Activated effector memory CD4-positive, alpha-beta T cell treated with Interleukin-2 at 50 U/mL for 16 hours (primary cell): ENCODE results near the gene CST3.
"Not testable (repeated sequence)": the region's sequence is repeated elsewhere in the genome, so short reads cannot be mapped to it uniquely, and the experiment has no call there.

Experiments used
- DNase-seq: peaks from one replicate; pipeline ENCODE4 v3.0.0-alpha.2; 2020

Gene CST3, protein sequence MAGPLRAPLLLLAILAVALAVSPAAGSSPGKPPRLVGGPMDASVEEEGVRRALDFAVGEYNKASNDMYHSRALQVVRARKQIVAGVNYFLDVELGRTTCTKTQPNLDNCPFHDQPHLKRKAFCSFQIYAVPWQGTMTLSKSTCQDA

DNA sequence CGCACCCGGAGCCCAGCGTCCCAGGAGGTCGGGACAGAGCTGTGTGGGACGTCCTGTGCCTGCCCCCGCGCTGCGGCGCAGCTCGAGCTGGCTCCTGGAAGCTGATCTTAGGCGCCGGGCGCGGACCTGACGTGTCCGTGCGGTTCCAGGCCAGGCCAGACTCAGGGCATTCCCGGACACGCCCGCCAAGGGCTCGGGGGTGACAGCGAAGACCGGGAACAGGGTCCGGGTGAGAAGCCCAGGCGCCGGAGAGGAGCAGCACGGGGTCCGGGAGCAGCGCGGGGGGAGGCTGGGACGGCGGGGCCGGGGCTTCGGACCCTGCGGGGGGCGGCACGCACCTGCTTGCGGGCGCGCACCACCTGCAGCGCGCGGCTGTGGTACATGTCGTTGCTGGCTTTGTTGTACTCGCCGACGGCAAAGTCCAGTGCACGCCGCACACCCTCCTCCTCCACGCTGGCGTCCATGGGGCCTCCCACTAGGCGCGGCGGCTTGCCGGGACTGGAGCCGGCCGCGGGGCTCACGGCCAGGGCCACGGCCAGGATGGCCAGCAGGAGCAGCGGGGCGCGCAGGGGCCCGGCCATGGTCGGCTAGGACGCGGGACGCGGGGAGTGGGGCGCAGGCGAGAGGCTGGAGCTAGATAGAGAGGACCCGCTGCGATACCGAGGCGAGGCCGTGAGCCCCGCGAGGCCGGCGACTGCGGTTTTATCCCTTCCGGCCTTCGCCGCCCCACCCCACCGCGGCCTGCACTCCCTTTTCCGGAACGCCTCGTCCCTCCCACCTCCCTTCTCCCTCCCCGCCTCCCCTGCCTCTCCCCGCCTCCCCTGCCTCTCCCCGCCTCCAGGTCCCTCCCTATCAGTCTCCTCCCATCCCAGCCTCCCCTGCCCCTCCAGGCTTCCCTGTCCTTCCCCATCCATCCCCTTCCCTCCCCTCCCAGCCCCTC lies at the start of gene CST3:
CST3 (minus strand) TSS at position 674 of the 940 bp plus-strand sequence; CDS start at position 581, 93 bp downstream.
- no peak for DNase-seq

DNA sequence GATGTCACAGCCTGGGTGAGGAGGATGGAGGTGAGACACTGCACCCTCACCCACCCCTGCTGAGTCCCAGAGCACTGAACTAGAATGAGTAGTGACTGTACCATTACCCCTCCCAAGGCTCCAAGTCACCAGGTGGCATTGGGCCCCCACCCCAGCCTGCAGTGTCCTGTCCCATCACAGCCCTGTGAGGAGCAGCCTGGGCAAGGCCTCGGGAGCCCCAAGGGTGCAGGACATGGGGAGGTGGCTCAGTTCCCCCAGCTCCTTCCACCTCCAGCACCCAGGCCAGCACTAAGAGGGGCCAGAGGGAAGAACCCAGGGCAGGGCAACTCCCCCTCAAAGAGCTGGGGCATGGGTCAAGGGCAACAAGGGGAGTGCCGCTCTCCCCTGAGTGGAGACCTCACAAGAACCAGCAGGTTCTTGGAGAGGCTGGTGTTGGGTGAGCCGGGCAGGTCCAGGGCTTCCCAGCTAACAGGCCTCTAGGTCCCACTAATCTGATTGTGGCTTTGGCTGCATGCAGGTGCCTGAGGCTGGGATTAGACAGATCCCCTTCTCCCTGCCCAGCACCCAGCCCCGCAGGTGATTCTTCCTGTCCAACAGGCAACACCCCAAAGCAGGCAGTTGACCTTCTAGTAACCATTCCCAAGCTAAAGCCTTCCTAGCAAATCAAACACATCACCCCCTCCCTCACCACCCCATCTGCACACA lies 48.4 kb upstream of the CST3 start:
- DNase-seq, result no peak

GRCh38 chr20:23685529-23685896 lies 47.8 kb upstream of the CST3 start:
- not testable (repeated sequence) for DNase-seq

DNA sequence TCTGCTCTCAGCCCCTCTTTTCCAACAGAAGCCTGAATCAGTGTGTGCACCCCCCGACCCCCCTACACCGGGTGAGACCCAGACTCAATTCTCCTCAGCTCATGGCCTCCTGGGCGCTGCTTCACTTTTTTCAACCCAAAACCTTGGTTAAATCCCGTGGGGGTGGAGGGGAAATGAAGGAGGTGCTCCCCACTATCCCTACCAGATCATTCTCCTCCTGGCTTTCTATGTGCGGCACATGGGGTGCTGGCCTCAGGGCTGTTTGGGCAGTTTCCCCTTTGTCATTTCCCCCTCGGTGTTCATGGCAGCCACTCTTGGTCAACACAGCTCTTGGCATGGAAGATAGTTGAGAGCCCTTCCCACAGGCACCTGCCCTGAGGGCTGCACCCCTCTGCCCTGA lies 46.5 kb upstream of the CST3 start:
- DNase-seq, result no peak

- no peak for DNase-seq
These were observed 46.1 kb upstream of the CST3 start for GRCh38 chr20:23683807-23684206.

- no peak for DNase-seq
These were observed 45.5 kb upstream of the CST3 start for GRCh38 chr20:23683281-23683680.

DNA sequence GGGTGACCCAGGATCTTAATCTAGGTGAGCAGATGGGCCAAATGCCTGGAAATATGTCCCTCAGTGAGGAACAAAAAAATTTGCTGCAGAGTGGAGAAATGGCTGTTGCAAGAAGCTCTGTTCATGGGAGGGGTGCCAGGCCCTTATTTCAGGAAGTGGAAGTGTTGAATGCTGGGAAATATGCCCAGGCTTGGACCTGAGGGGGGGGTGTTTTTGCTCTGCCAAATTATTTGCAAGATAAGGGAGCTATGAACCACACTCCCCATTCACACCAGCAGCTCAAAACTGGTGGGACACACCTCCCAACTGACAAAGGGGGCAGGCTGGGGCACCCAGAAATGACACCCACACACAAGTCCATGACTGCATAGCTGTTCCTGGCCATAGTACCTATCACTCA lies 42.4 kb upstream of the CST3 start:
- DNase-seq, result no peak

DNA sequence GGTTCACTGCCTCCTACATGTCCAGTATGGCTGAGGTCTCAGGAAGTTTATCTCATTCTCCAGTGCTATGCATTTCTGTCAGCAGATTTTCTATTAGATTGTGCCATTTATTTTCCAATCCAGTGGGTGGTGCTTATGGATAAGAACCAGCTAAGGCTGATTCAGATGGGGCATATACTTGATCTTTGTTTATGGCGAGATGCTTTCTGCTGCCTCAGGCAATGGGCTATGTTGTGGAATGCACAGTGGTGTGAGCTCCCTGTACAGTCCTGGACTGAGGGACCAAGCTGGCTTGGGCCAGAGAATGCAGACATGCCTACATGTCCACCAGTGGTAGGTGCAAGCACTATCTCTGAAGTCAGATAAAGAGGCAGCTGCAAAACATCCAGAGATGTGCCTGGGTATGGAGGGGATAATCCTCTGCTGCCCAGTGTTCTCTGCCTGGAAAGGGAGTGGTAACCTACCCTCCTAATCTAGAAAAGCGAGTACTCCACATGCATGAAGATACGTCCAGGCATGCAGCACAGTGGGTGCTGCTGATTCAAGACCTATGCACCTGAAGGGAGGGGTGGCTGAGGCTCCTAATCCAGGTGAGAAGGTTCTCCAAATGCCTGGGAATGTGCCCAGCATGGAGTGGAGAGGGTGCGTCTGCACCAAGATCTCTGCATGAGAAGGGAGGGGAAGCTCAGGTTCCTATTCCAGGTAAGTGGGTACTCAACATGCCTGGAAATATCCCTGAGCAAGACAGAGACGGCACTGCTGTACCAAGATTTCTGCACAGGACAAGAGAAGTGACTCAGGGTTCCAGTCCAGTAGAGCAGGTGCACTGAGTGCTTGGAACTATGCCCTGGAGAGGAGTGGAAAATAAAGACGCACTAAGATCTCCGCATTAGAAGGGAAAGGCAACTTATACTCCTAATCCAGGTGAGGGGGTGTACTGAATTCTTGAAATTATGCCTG lies 41.7 kb upstream of the CST3 start:
- no peak for DNase-seq

GRCh38 chr20:23673209-23673608 lies 35.5 kb upstream of the CST3 start:
- no peak for DNase-seq

DNA sequence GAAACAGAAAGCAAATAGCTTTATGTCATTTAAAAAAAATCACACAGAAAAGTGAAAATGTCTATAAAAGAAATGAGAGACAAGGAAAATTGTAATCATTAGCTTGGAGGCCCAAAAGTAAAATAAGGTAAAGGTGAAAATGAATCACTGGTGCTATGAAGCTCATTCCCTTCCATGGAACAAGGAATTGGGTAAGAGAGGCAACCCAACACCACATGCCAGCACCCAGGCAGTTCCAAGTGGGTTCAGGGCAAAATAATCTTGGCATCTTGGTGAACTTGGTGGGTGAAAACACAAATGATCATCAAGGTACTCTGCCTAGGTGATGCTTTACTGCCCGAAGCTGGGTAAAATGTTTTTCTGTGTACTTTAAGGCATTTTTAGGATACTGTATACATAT lies 34.4 kb upstream of the CST3 start:
- no peak for DNase-seq

DNA sequence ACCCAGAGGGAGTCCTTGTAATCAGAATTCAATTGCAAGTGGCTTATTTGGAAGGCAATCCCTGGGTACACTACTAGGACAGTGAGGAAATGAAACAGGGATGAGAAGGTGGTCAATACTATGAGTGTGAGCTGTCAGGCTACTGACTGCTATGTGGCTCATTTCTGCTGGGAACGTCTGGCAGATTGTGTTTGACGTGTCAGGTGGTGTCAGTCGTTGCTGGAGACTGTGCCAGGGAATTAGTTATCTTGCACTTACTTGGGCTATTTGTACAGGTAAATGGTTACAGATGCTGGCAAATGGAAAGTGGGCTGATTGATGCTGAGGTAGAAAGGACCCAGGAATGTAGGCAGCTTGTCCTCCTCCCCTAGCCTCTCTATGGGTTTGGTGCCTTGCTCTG lies 33.7 kb upstream of the CST3 start:
- no peak for DNase-seq

- DNase-seq, result no peak
These were observed 32.6 kb upstream of the CST3 start for GRCh38 chr20:23670361-23670760.

- DNase-seq, result no peak
These were observed 32.1 kb upstream of the CST3 start for GRCh38 chr20:23669866-23670265.

GRCh38 chr20:23669327-23669726 lies 31.6 kb upstream of the CST3 start:
- DNase-seq, result no peak

GRCh38 chr20:23668477-23668951 lies 30.8 kb upstream of the CST3 start:
- no peak for DNase-seq

- no peak for DNase-seq
These were observed 29.9 kb upstream of the CST3 start for GRCh38 chr20:23667666-23668065.

DNA sequence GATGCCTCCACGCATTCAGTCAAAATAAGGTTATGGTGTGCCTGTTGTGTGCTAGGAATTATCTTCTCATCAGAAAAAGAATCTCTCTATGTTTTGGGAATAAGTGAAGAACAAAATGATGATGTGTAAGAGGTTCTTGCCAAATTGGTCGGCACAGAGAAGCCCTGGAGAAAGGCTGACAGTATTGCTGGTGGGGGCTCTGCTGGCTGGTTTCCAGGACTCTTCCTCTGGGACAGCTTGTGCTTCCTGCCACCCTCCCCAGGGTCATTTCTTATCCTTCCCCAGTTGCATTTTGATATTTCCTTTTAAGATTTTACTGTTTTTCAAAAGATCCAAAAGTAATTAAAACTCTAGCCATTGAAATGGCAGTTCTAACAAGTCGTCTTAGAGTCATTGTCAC lies 28.9 kb upstream of the CST3 start:
- DNase-seq, result no peak

GRCh38 chr20:23666189-23666588 lies 28.4 kb upstream of the CST3 start:
- no peak for DNase-seq

- DNase-seq, result no peak
These were observed 27.2 kb upstream of the CST3 start for GRCh38 chr20:23664954-23665353.

- DNase-seq, result not testable (repeated sequence)
These were observed 26.3 kb upstream of the CST3 start for GRCh38 chr20:23664046-23664445.

- no peak for DNase-seq
These were observed 25.4 kb upstream of the CST3 start for GRCh38 chr20:23663180-23663579.

DNA sequence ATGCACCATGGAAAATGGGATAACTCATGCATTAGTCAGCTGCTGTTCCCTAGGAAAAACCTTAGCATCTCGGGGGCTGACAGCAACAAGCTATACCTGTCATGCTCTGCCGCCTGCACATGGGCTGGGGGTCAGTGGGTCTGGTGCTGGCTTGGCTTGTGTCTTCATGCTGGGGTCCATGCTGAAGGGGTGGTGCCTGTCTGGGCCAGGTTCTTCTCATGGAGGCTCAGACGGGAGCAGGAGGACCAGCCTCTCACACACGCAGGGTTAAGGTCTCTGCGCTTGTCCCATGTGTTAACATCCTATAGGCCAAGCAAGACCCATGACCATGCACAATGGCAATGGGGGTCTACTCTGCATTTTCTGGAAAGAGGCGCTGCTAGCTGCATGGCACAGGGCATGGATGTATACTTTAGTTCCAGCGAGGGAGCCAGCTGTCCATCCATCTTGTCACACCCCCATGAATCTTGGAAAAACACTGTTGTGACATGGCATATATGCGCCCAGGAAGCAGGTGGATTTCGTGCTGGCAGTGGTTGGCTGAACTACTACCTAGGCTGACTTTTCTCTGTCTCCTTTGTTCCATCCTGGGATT lies 24.6 kb upstream of the CST3 start:
- no peak for DNase-seq
